Activated T-cell treated with anti-CD3 and anti-CD28 coated beads, Interleukin-2, amount 50 U/mL, for 4 hours (primary cell): Measurements from ENCODE around the gene NPTX1. TPM values are rescaled to one million over a fixed set of nuclear protein-coding genes. Genes with fewer than 3 reads are reported as not detected.

Experiments
- ATAC-seq, 2 donors: fragments of 200-7000 bp; cut with Tn5 transposase; one replicate each; pipeline ENCODE4 v1.10.0; 2021
- DNase-seq: peaks from one replicate; pipeline ENCODE4 v3.0.0-alpha.2; 2020
- H3K27me3 Mint-ChIP-seq: one replicate; pipeline ENCODE4 v1.8.0; 2021; ENCODE audit warnings: low read depth, mixed read lengths
- H3K36me3 Mint-ChIP-seq: one replicate; pipeline ENCODE4 v1.8.0; 2022; ENCODE audit warnings: mixed read lengths; ENCODE audit not compliant: insufficient read depth
- H3K4me1 Mint-ChIP-seq: one replicate; pipeline ENCODE4 v1.8.0; 2021; ENCODE audit warnings: low read depth, mixed read lengths
- H3K4me3 Mint-ChIP-seq: one replicate; pipeline ENCODE4 v1.8.0; 2021; ENCODE audit warnings: mild to moderate bottlenecking, moderate library complexity, mixed read lengths
- H3K9me3 Mint-ChIP-seq: one replicate; pipeline ENCODE4 v1.8.0; 2021; ENCODE audit warnings: mixed read lengths
- total RNA-seq, 3 donors: library from RNA; stranded (reverse); gene quantifications; one replicate each; pipeline ENCODE4 v1.2.1, GENCODE V29; 2021

Gene NPTX1
- total RNA-seq, 3 donors from 2014 or later, result 14.0 to 22.2 (median 21.4) TPM

GRCh38 chr17:80442764-80443163 is 33.6 kb downstream of the NPTX1 start:
- H3K4me1 Mint-ChIP-seq, result no peaks in the 10 kb centered on the region
- DNase-seq, result no peak
- H3K9me3 Mint-ChIP-seq, result no peaks in the 10 kb centered on the region
- no peaks in the 10 kb centered on the region for H3K36me3 Mint-ChIP-seq
- ATAC-seq, result no peak
- H3K27me3 Mint-ChIP-seq, result peaks cover 9% of the 10 kb centered on the region
- H3K4me3 Mint-ChIP-seq, result no peak overlapping the region

- Mint-ChIP-seq H3K4me3 (no peak overlapping the region), H3K4me1 (no peaks in the 10 kb centered on the region), H3K9me3 (no peaks in the 10 kb centered on the region), H3K36me3 (no peaks in the 10 kb centered on the region), H3K27me3 (peaks cover 9% of the 10 kb centered on the region)
- ATAC-seq, result no peak
- no peak for DNase-seq
These were observed 34.1 kb downstream of the NPTX1 start for GRCh38 chr17:80442323-80442659.

GRCh38 chr17:80441598-80442322 is 34.6 kb downstream of the NPTX1 start:
- Mint-ChIP-seq H3K36me3 (no peaks in the 10 kb centered on the region), H3K27me3 (peaks cover 9% of the 10 kb centered on the region), H3K4me1 (no peaks in the 10 kb centered on the region), H3K4me3 (no peak overlapping the region), H3K9me3 (no peaks in the 10 kb centered on the region)
- ATAC-seq, result no peak
- no peak for DNase-seq

- no peaks in the 10 kb centered on the region for H3K36me3 Mint-ChIP-seq
These were observed 35.3 kb downstream of the NPTX1 start for GRCh38 chr17:80441133-80441578.

GRCh38 chr17:80439499-80439898 is 36.9 kb downstream of the NPTX1 start:
- ATAC-seq (no peak), DNase-seq (no peak)
- no peaks in the 10 kb centered on the region for H3K4me1 Mint-ChIP-seq
- no peaks in the 10 kb centered on the region for H3K36me3 Mint-ChIP-seq
- H3K9me3 Mint-ChIP-seq, result no peaks in the 10 kb centered on the region
- no peak overlapping the region for H3K4me3 Mint-ChIP-seq
- peaks cover 9% of the 10 kb centered on the region for H3K27me3 Mint-ChIP-seq

More at GRCh38 chr17:80441133-80441578, 35.3 kb downstream of the NPTX1 start:
- DNase-seq (peak; percentile 39), ATAC-seq (peak; percentile 56 to 71)
- no peaks in the 10 kb centered on the region for H3K9me3 Mint-ChIP-seq
- no peak overlapping the region for H3K4me3 Mint-ChIP-seq
- H3K4me1 Mint-ChIP-seq, result no peaks in the 10 kb centered on the region
- peaks cover 9% of the 10 kb centered on the region for H3K27me3 Mint-ChIP-seq

GRCh38 chr17:80438806-80439205 is 37.6 kb downstream of the NPTX1 start:
- H3K9me3 Mint-ChIP-seq, result no peaks in the 10 kb centered on the region
- no peaks in the 10 kb centered on the region for H3K4me1 Mint-ChIP-seq
- ATAC-seq (no peak), DNase-seq (no peak)
- H3K36me3 Mint-ChIP-seq, result no peaks in the 10 kb centered on the region
- peaks cover 9% of the 10 kb centered on the region for H3K27me3 Mint-ChIP-seq
- H3K4me3 Mint-ChIP-seq, result no peak overlapping the region

GRCh38 chr17:80437532-80437931 is 38.9 kb downstream of the NPTX1 start:
- H3K9me3 Mint-ChIP-seq, result no peaks in the 10 kb centered on the region
- H3K27me3 Mint-ChIP-seq, result peaks cover 6% of the 10 kb centered on the region
- ATAC-seq (no peak), DNase-seq (no peak)
- H3K36me3 Mint-ChIP-seq, result no peaks in the 10 kb centered on the region
- H3K4me1 Mint-ChIP-seq, result no peaks in the 10 kb centered on the region
- no peak overlapping the region for H3K4me3 Mint-ChIP-seq

- H3K27me3 Mint-ChIP-seq, result no peaks in the 10 kb centered on the region
- no peak for DNase-seq
- H3K36me3 Mint-ChIP-seq, result no peaks in the 10 kb centered on the region
- no peak overlapping the region for H3K4me3 Mint-ChIP-seq
- no peaks in the 10 kb centered on the region for H3K9me3 Mint-ChIP-seq
- no peaks in the 10 kb centered on the region for H3K4me1 Mint-ChIP-seq
- ATAC-seq, result no peak
These were observed 42.3 kb downstream of the NPTX1 start for GRCh38 chr17:80433916-80434666.

- no peaks in the 10 kb centered on the region for H3K27me3 Mint-ChIP-seq
- no peak for ATAC-seq
- H3K36me3 Mint-ChIP-seq, result no peaks in the 10 kb centered on the region
- H3K4me1 Mint-ChIP-seq, result no peaks in the 10 kb centered on the region
- DNase-seq, result no peak
- H3K4me3 Mint-ChIP-seq, result no peak overlapping the region
- no peaks in the 10 kb centered on the region for H3K9me3 Mint-ChIP-seq
These were observed 43.4 kb downstream of the NPTX1 start for GRCh38 chr17:80432961-80433550.

GRCh38 chr17:80432350-80432955 is 44.0 kb downstream of the NPTX1 start:
- DNase-seq (no peak), ATAC-seq (no peak)
- Mint-ChIP-seq H3K4me1 (no peaks in the 10 kb centered on the region), H3K4me3 (no peak overlapping the region), H3K27me3 (no peaks in the 10 kb centered on the region), H3K36me3 (no peaks in the 10 kb centered on the region), H3K9me3 (no peaks in the 10 kb centered on the region)

- no peaks in the 10 kb centered on the region for H3K4me1 Mint-ChIP-seq
- no peaks in the 10 kb centered on the region for H3K27me3 Mint-ChIP-seq
- H3K9me3 Mint-ChIP-seq, result no peaks in the 10 kb centered on the region
- no peak overlapping the region for H3K4me3 Mint-ChIP-seq
- H3K36me3 Mint-ChIP-seq, result no peaks in the 10 kb centered on the region
- no peak for ATAC-seq
- no peak for DNase-seq
These were observed 44.9 kb downstream of the NPTX1 start for GRCh38 chr17:80431246-80432195.

- ATAC-seq (no peak), DNase-seq (no peak)
- Mint-ChIP-seq H3K36me3 (no peaks in the 10 kb centered on the region), H3K4me1 (no peaks in the 10 kb centered on the region), H3K4me3 (no peak overlapping the region), H3K9me3 (no peaks in the 10 kb centered on the region), H3K27me3 (peaks cover 6% of the 10 kb centered on the region)
These were observed 45.8 kb downstream of the NPTX1 start for GRCh38 chr17:80430446-80431245.
